ENCODE data around the gene ANKRD17. TPM values are rescaled to one million over a fixed set of nuclear protein-coding genes. Genes with fewer than 3 reads are reported as not detected.

ANKRD17 gene
- total RNA-seq, 1 donor from 2014 or later = 67.3 TPM

DNA sequence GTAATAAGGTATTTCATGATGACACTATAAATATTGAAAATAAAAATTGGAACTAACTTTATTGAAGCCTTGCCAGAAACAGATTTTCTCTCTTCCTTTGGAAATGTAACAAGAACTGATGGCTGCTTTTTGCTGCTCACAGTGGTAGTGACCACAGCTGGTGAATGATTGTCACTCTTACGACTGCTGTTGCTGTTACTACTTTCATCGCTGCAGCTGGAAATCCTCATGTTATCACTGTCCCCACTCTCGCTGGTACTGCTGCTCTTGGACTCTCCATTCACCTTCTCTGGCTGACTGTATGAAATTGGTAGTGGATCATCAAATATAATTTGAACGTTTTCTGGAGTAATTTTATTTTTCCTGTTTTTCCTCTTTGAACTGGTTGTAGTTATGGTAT is 160.6 kb downstream of the ANKRD17 start:
- Histone ChIP-seq H3F3A (ENCODE audit: low read depth) (no peaks in the 10 kb centered on the region), H3K36me3 (peaks cover 37% of the 10 kb centered on the region), H2AFZ (replicated peaks) (no peak overlapping the region), H3K9me3 (ENCODE audit: low read depth) (no peaks in the 10 kb centered on the region), H3K27ac (no peak overlapping the region), H3K79me2 (ENCODE audit: low read depth) (no peaks in the 10 kb centered on the region), H3K4me2 (no peak overlapping the region), H3K9ac (no peak overlapping the region), H3K4me3 (no peak overlapping the region), H3K4me1 (no peaks in the 10 kb centered on the region), H4K20me1 (ENCODE audit: low read depth) (no peaks in the 10 kb centered on the region), H3K27me3 (no peaks in the 10 kb centered on the region)
- no peaks in the 10 kb centered on the region for H3K27me3 Mint-ChIP-seq (ENCODE audit: insufficient read depth, low read depth)
- DNase-seq (ENCODE audit: low spot score) = no peak
- peaks cover 14% of the 10 kb centered on the region for H3K36me3 Mint-ChIP-seq
- no peak overlapping the region for H3K4me3 Mint-ChIP-seq
- no peaks in the 10 kb centered on the region for H3K9me3 Mint-ChIP-seq
- no peaks in the 10 kb centered on the region for H3K4me1 Mint-ChIP-seq
- TF ChIP-seq, protein P1, sequence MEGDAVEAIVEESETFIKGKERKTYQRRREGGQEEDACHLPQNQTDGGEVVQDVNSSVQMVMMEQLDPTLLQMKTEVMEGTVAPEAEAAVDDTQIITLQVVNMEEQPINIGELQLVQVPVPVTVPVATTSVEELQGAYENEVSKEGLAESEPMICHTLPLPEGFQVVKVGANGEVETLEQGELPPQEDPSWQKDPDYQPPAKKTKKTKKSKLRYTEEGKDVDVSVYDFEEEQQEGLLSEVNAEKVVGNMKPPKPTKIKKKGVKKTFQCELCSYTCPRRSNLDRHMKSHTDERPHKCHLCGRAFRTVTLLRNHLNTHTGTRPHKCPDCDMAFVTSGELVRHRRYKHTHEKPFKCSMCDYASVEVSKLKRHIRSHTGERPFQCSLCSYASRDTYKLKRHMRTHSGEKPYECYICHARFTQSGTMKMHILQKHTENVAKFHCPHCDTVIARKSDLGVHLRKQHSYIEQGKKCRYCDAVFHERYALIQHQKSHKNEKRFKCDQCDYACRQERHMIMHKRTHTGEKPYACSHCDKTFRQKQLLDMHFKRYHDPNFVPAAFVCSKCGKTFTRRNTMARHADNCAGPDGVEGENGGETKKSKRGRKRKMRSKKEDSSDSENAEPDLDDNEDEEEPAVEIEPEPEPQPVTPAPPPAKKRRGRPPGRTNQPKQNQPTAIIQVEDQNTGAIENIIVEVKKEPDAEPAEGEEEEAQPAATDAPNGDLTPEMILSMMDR (IDR thresholded peaks at IDR 0.05) = no peak
- no peak for TF ChIP-seq EZH2 (IDR thresholded peaks at IDR 0.05)
- TF ChIP-seq EZH2phosphoT487 (IDR thresholded peaks at IDR 0.05) = no peak
- H3K27ac Mint-ChIP-seq = no peak overlapping the region

DNA sequence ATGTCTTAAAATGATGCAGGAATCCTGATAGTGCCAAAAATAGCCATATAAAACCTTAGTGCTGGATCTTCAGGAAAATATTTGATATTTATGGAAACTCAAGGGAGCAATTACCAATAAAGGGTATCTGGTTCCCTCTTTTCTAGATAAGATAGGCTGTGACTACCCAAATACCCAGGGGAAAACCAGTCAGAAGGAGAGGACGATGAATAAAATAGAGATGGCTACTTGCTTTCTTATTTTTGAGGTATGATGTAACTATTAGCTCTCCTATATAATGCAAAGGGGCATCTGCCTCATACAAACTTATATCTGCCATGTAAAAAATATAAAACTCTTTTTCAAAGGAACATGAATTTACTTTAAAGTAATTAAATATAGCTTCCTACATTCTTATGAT is 165.7 kb downstream of the ANKRD17 start:
- DNase-seq (ENCODE audit: low spot score) = no peak
- peaks cover 24% of the 10 kb centered on the region for H3K79me2 ChIP-seq (ENCODE audit: low read depth)
- H4K20me1 ChIP-seq (ENCODE audit: low read depth) = no peaks in the 10 kb centered on the region
- no peaks in the 10 kb centered on the region for H3F3A ChIP-seq (ENCODE audit: low read depth)
- Mint-ChIP-seq H3K27ac (no peak overlapping the region), H3K36me3 (peaks cover 22% of the 10 kb centered on the region), H3K4me1 (no peaks in the 10 kb centered on the region), H3K27me3 (ENCODE audit: insufficient read depth, low read depth) (no peaks in the 10 kb centered on the region), H3K4me3 (no peak overlapping the region), H3K9me3 (no peaks in the 10 kb centered on the region)
- no peaks in the 10 kb centered on the region for H3K9me3 ChIP-seq (ENCODE audit: low read depth)
- H3K27ac ChIP-seq = no peak overlapping the region
- TF ChIP-seq EZH2phosphoT487 (IDR thresholded peaks at IDR 0.05) = no peak
- no peak for TF ChIP-seq EZH2 (IDR thresholded peaks at IDR 0.05)
- TF ChIP-seq, protein P1 (IDR thresholded peaks at IDR 0.05) = no peak
- H2AFZ ChIP-seq (replicated peaks) = no peak overlapping the region
- H3K4me1 ChIP-seq = no peaks in the 10 kb centered on the region
- no peak overlapping the region for H3K4me3 ChIP-seq
- H3K36me3 ChIP-seq = peaks cover 27% of the 10 kb centered on the region
- H3K4me2 ChIP-seq = no peak overlapping the region
- no peaks in the 10 kb centered on the region for H3K27me3 ChIP-seq
- H3K9ac ChIP-seq = no peak overlapping the region

DNA sequence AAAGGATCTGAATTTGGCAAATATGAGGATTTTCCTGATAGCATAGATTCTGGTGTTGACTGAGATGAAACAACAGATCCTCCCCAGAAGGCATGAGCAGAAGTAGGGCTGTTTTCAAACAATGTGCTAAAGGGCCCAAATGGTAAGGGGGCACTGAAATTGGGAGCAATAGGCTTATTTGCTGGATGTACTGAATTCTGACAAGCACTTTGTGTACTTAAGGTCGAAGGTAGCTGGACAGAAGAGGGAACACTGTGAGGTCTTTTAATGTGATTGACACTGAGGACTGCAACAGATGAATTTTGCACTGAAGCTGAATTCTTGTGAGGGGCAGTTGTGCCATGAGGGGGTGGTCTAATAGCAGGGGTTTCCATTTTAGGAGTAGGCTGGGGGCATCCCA is 167.9 kb downstream of the ANKRD17 start:
- Histone ChIP-seq H3K4me3 (no peak overlapping the region), H2AFZ (replicated peaks) (no peak overlapping the region), H3K4me2 (no peak overlapping the region), H3K27ac (no peak overlapping the region), H4K20me1 (ENCODE audit: low read depth) (no peaks in the 10 kb centered on the region), H3K79me2 (ENCODE audit: low read depth) (peaks cover 34% of the 10 kb centered on the region), H3K4me1 (no peaks in the 10 kb centered on the region), H3K36me3 (peaks cover 21% of the 10 kb centered on the region), H3F3A (ENCODE audit: low read depth) (no peaks in the 10 kb centered on the region), H3K27me3 (no peaks in the 10 kb centered on the region), H3K9ac (no peak overlapping the region), H3K9me3 (ENCODE audit: low read depth) (no peaks in the 10 kb centered on the region)
- H3K4me3 Mint-ChIP-seq = no peak overlapping the region
- no peak for DNase-seq (ENCODE audit: low spot score)
- H3K4me1 Mint-ChIP-seq = no peaks in the 10 kb centered on the region
- H3K27ac Mint-ChIP-seq = no peak overlapping the region
- H3K9me3 Mint-ChIP-seq = no peaks in the 10 kb centered on the region
- TF ChIP-seq, protein P1 (IDR thresholded peaks at IDR 0.05) = no peak
- TF ChIP-seq EZH2phosphoT487 (IDR thresholded peaks at IDR 0.05) (no peak), EZH2 (IDR thresholded peaks at IDR 0.05) (no peak)
- no peaks in the 10 kb centered on the region for H3K27me3 Mint-ChIP-seq (ENCODE audit: insufficient read depth, low read depth)
- H3K36me3 Mint-ChIP-seq = peaks cover 23% of the 10 kb centered on the region

Data from neural progenitor cell (in vitro differentiated cells).